NT2/D1 (cell line): ENCODE results near the gene NKX2-4.

Source experiments
- DNase-seq: peaks from one replicate; pipeline ENCODE4 v3.0.0-alpha.2; 2011; ENCODE audit warnings: low read depth, low spot score
- H3K27me3 ChIP-seq: 2 replicates; pipeline ENCODE4 v1.6.0; 2011; ENCODE audit warnings: mild to moderate bottlenecking; ENCODE audit not compliant: insufficient read length, insufficient read depth
- H3K36me3 ChIP-seq: 2 replicates; pipeline ENCODE4 v1.6.1; 2011; ENCODE audit warnings: mild to moderate bottlenecking, low read length, mixed read lengths; ENCODE audit not compliant: insufficient read depth, insufficient read length
- H3K4me1 ChIP-seq: 2 replicates; pipeline ENCODE4 v1.5.1; 2011; ENCODE audit not compliant: insufficient read depth, insufficient read length
- H3K4me3 ChIP-seq: 2 replicates; pipeline ENCODE4 v1.5.1; 2011; ENCODE audit warnings: low read depth; ENCODE audit not compliant: insufficient read length
- H3K9ac ChIP-seq: 2 replicates; pipeline ENCODE4 v1.6.0; 2011; ENCODE audit warnings: low read depth; ENCODE audit not compliant: insufficient read length
- H3K9me3 ChIP-seq: 2 replicates; pipeline ENCODE4 v1.5.1; 2011; ENCODE audit warnings: mild to moderate bottlenecking, low read length; ENCODE audit not compliant: insufficient read depth
- SUZ12 ChIP-seq: IDR thresholded peaks from 2 replicates; pipeline ENCODE4 v1.6.1; 2011; ENCODE audit not compliant: insufficient read length, insufficient read depth; ENCODE audit errors: extremely low read depth
- YY1 ChIP-seq: IDR thresholded peaks from 2 replicates; pipeline ENCODE4 v1.6.1; 2011; ENCODE audit not compliant: insufficient read length, insufficient read depth
- ZNF274 ChIP-seq: IDR thresholded peaks from 2 replicates; pipeline ENCODE4 v1.6.1; 2011; ENCODE audit warnings: mild to moderate bottlenecking, low read depth, low read length

Gene NKX2-4

DNA sequence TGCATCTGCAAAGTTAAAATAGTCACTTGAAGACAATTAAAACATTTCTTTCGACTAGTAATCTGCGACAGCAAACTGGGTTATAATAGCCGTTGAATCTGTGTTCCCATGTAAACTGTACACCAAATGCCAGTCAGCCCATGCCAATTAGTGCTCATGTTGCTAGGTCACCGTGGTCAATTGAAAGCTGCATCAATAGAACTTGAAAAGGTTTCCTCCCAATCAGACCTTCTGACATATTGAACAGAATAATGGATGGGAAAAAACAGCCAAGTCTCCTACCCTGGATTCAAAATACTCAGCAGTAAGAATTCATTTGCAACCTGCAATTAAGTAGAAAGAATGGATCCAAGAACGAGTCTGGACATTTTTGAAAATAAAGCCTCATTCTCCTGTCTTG is 11.2 kb downstream of the NKX2-4 start:
- DNase-seq, result no peak
- H3K9ac ChIP-seq, result no peak overlapping the region
- no peaks in the 10 kb centered on the region for H3K9me3 ChIP-seq
- TF ChIP-seq YY1 (no peak), SUZ12 (no peak), ZNF274 (no peak)
- H3K4me3 ChIP-seq, result no peak overlapping the region
- peaks cover 57% of the 10 kb centered on the region for H3K36me3 ChIP-seq
- H3K4me1 ChIP-seq, result peaks cover 1% of the 10 kb centered on the region
- peaks cover 10% of the 10 kb centered on the region for H3K27me3 ChIP-seq

DNA sequence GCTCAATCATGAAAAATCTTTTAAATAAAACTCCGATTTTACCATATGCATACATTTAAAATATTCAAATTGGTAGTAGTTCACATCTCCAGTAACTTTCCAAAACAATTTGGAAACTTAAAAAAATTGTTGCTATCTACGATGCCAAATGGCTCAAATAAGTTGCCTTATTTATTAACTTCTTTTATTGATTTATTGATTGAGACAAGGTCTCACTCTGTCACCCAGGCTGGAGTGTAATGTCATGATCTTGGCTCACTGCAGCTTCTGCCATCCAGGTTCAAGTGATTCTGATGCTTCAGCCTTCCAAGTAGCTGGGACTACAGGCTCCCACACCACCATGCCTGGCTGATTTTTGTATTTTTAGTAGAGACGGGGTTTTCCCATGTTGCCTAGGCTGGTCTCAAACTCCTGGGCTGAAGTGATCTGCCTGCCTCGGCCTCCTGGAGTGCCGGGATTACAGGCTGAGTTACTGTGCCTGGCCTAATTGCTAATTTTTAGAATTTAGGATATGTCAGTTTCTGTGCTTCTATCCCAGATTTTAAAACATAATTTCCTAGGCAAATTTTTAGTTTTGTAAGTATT is 12.9 kb downstream of the NKX2-4 start:
- H3K4me3 ChIP-seq, result no peak overlapping the region
- H3K9me3 ChIP-seq, result no peaks in the 10 kb centered on the region
- no peak overlapping the region for H3K9ac ChIP-seq
- DNase-seq, result no peak
- H3K36me3 ChIP-seq, result peaks cover 62% of the 10 kb centered on the region
- TF ChIP-seq YY1, result no peak
- TF ChIP-seq SUZ12, result no peak
- TF ChIP-seq ZNF274, result no peak
- H3K27me3 ChIP-seq, result no peaks in the 10 kb centered on the region
- no peaks in the 10 kb centered on the region for H3K4me1 ChIP-seq

DNA sequence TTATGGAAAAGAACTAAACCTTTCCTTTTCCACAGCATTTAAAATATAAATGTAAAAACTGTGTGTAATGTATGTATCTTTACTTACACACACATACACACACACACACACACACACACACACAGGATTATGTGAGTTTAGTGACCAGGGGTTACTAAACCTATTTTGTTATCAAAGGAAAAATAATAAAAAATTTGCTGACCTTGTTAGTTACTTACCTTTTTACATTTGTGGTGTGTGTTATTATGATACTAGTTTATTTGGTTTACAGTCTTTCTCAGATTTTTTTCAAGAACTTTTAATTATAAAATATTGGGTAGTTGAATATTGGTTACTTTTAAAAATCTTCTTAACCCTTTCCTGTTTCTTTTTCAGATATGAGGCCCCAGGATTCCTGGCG is 15.7 kb downstream of the NKX2-4 start:
- Histone ChIP-seq H3K36me3 (peaks cover 46% of the 10 kb centered on the region), H3K9me3 (no peaks in the 10 kb centered on the region), H3K9ac (no peak overlapping the region), H3K27me3 (no peaks in the 10 kb centered on the region), H3K4me3 (no peak overlapping the region), H3K4me1 (no peaks in the 10 kb centered on the region)
- DNase-seq, result no peak
- TF ChIP-seq ZNF274 (no peak), YY1 (no peak), SUZ12 (no peak)

DNA sequence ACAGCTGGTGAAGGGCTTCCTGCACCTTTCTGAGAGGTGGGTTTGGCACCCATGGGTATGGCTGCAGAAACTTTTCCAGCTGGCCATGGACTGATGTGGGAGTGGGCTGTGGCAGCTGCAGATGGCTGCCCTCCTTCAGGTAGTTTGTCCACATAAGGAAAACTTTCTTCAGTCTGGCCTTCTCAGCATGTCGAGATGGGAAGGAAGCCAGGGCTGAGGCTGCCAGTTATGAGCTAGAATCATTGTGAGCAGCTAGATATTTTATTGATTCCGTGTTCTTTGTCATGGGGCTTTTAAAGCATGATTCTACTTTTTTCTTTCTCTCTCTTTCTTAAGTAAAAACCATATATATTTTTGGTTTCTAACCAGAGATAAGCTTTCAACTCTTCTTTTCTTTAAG is 16.6 kb downstream of the NKX2-4 start:
- Histone ChIP-seq H3K36me3 (peaks cover 39% of the 10 kb centered on the region), H3K4me3 (no peak overlapping the region), H3K9ac (no peak overlapping the region)

DNA sequence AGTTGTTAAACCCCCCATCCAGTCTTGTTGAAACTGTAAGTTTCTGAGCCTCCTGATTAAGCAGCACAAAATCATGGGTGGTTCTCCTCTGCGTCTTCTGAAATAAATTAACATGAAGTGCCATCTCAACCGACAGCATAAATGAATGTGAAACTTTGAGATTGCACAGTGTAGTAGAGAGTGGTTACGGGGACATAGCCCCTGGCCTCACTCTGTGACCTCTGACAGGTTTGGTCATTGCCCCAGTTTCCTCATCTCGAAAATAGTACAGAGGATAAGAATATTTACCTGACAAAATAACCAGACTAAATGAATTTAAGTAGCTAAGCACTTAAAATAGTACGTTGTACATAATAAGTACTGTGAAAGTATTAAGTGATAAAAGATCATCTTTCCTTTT is 19.1 kb downstream of the NKX2-4 start:
- no peaks in the 10 kb centered on the region for H3K27me3 ChIP-seq
- H3K9me3 ChIP-seq, result no peaks in the 10 kb centered on the region
- H3K4me1 ChIP-seq, result no peaks in the 10 kb centered on the region
- no peak overlapping the region for H3K9ac ChIP-seq
- DNase-seq, result no peak
- no peak overlapping the region for H3K4me3 ChIP-seq
- peaks cover 26% of the 10 kb centered on the region for H3K36me3 ChIP-seq
- no peak for TF ChIP-seq ZNF274
- no peak for TF ChIP-seq YY1
- TF ChIP-seq SUZ12, result no peak

More for the DNA sequence above, 16.6 kb downstream of the NKX2-4 start:
- TF ChIP-seq YY1, result no peak
- no peak for TF ChIP-seq SUZ12
- no peak for TF ChIP-seq ZNF274
- H3K4me1 ChIP-seq, result no peaks in the 10 kb centered on the region
- no peaks in the 10 kb centered on the region for H3K27me3 ChIP-seq
- no peaks in the 10 kb centered on the region for H3K9me3 ChIP-seq
- DNase-seq, result no peak

DNA sequence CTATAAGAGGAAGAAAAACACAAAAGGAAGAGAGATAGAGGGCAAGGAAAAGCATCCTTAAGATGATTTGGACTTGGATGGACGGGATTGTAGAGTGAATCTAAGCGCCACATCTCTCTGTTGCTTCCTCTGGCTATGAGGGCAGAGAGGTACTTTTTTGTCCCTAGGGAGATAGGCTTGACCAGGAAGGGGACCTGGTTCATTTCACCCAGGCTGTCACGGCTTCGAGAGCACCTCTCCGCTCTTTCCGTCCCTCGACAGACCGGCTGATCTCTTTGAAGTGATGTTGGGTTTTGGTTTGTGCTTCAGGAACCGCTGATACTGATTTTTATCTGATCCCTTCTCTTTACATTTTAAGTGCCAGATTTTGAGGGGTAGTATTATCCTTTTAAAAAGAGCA is 19.6 kb downstream of the NKX2-4 start:
- TF ChIP-seq YY1 (no peak), SUZ12 (no peak), ZNF274 (no peak)

DNA sequence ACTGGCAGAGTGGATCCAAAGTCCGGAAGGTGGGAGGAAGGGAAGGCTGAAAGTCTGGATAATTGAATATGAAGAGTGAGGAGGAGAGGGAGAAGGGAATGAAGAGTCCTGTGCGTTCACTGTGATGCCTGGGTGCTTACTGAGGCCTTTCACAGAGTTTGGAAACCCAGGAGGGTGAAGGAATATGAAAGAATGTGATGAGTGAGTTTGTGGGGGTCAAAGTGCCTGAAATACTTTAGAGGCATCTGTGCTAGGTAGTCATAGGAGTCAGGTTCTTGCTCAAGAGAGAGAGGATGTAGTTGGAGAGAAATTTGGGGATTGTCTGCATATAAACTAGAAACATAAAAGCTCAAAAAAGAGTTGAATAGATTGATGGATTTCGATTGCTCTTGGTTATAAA is 20.7 kb downstream of the NKX2-4 start:
- no peak overlapping the region for H3K9ac ChIP-seq
- peaks cover 18% of the 10 kb centered on the region for H3K36me3 ChIP-seq
- no peaks in the 10 kb centered on the region for H3K9me3 ChIP-seq

More for the DNA sequence above, 19.6 kb downstream of the NKX2-4 start:
- Histone ChIP-seq H3K9me3 (no peaks in the 10 kb centered on the region), H3K4me3 (no peak overlapping the region), H3K4me1 (no peaks in the 10 kb centered on the region), H3K36me3 (peaks cover 22% of the 10 kb centered on the region), H3K27me3 (no peaks in the 10 kb centered on the region), H3K9ac (no peak overlapping the region)
- DNase-seq, result no peak

DNA sequence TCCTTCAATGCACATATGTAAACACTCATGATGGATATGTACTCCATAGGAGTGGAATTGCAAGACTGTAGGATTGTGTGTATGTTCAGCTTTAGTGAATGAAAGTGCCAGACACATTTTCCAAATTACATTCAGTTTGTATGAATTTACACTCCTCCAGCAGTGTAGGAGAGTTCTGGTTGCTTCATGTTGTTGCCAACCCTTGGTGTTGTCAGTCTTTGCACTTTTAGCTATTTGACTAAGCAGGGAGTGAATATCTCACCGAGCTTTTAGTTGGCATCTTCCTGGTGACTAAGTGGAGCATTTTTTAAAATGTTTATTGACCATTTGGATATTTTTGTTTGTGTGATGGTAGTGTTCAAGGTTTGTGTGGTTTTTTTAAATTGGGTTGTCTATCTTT is 23.9 kb downstream of the NKX2-4 start:
- TF ChIP-seq ZNF274 (no peak), YY1 (no peak), SUZ12 (no peak)
- Histone ChIP-seq H3K9ac (no peak overlapping the region), H3K4me3 (no peak overlapping the region), H3K36me3 (peaks cover 22% of the 10 kb centered on the region), H3K9me3 (no peaks in the 10 kb centered on the region), H3K4me1 (no peaks in the 10 kb centered on the region), H3K27me3 (no peaks in the 10 kb centered on the region)
- DNase-seq, result no peak

More for the DNA sequence above, 20.7 kb downstream of the NKX2-4 start:
- H3K27me3 ChIP-seq, result no peaks in the 10 kb centered on the region
- no peak for TF ChIP-seq ZNF274
- TF ChIP-seq YY1, result no peak
- no peak for TF ChIP-seq SUZ12
- DNase-seq, result no peak
- no peak overlapping the region for H3K4me3 ChIP-seq
- H3K4me1 ChIP-seq, result no peaks in the 10 kb centered on the region
